ENCODE results near the gene KLHL40.

Gene KLHL40

GRCh38 chr3:42656680-42657610 lies 28.4 kb upstream of the KLHL40 start:
- no peak for DNase-seq (ENCODE audit: low read depth)

GRCh38 chr3:42657675-42658074 lies 27.7 kb upstream of the KLHL40 start:
- no peak for DNase-seq (ENCODE audit: low read depth)

GRCh38 chr3:42658091-42658770 lies 27.1 kb upstream of the KLHL40 start:
- DNase-seq (ENCODE audit: low read depth): no peak

GRCh38 chr3:42658771-42659390 lies 26.5 kb upstream of the KLHL40 start:
- DNase-seq (ENCODE audit: low read depth): no peak

GRCh38 chr3:42659451-42660130 lies 25.7 kb upstream of the KLHL40 start:
- DNase-seq (ENCODE audit: low read depth): no peak

- no peak for DNase-seq (ENCODE audit: low read depth)
Measured at GRCh38 chr3:42660131-42660715, 25.1 kb upstream of the KLHL40 start.

- DNase-seq (ENCODE audit: low read depth): no peak
Measured at GRCh38 chr3:42660898-42661297, 24.4 kb upstream of the KLHL40 start.

- DNase-seq (ENCODE audit: low read depth): no peak
Measured at GRCh38 chr3:42661593-42662022, 23.7 kb upstream of the KLHL40 start.

GRCh38 chr3:42662037-42662812 lies 23.1 kb upstream of the KLHL40 start:
- no peak for DNase-seq (ENCODE audit: low read depth)

GRCh38 chr3:42662813-42663535 lies 22.4 kb upstream of the KLHL40 start:
- no peak for DNase-seq (ENCODE audit: low read depth)

- DNase-seq (ENCODE audit: low read depth): no peak
Measured at GRCh38 chr3:42663581-42664437, 21.5 kb upstream of the KLHL40 start.

- no peak for DNase-seq (ENCODE audit: low read depth)
Measured at GRCh38 chr3:42664438-42664803, 20.9 kb upstream of the KLHL40 start.

GRCh38 chr3:42665050-42665878 lies 20.1 kb upstream of the KLHL40 start:
- DNase-seq (ENCODE audit: low read depth): no peak

- no peak for DNase-seq (ENCODE audit: low read depth)
Measured at GRCh38 chr3:42666022-42666421, 19.3 kb upstream of the KLHL40 start.

- no peak for DNase-seq (ENCODE audit: low read depth)
Measured at GRCh38 chr3:42666577-42666998, 18.7 kb upstream of the KLHL40 start.

GRCh38 chr3:42667096-42667522 lies 18.2 kb upstream of the KLHL40 start:
- DNase-seq (ENCODE audit: low read depth): no peak

GRCh38 chr3:42667523-42668412 lies 17.6 kb upstream of the KLHL40 start:
- DNase-seq (ENCODE audit: low read depth): no peak

- DNase-seq (ENCODE audit: low read depth): no peak
Measured at GRCh38 chr3:42668413-42668760, 16.9 kb upstream of the KLHL40 start.

All from non-pigmented ciliary epithelial cell (primary cell).